WTC11 (cell line): ENCODE measurements around the gene BBS9. TPM values are rescaled to one million over a fixed set of nuclear protein-coding genes. Genes with fewer than 3 reads are reported as not detected.

ENCODE experiments used
- ATAC-seq: fragments of 200-7000 bp; cut with Tn5 transposase; 2 replicates; pipeline ENCODE4 v1.10.0; 2021; ENCODE audit warnings: mild to moderate bottlenecking, moderate library complexity
- CTCF ChIA-PET: fragments of 300-600 bp; sonication (Branson Sonifier 250); formaldehyde crosslinking; loops from one replicate; lab custom pipeline; 2021; ENCODE audit warnings: antibody characterized with exemption; lab: Charles Lee
- POLR2A ChIA-PET: fragments of 350-600 bp; sonication (Branson Sonifier 250); formaldehyde crosslinking; loops from one replicate; lab custom pipeline; 2021; ENCODE audit warnings: antibody characterized with exemption; lab: Charles Lee
- DNase-seq: peaks from one replicate; pipeline ENCODE4 v3.0.0; 2021; ENCODE audit warnings: low spot score
- H3K27ac Mint-ChIP-seq: 2 replicates; pipeline ENCODE4 v1.8.0; 2021; ENCODE audit warnings: mixed read lengths
- H3K27me3 Mint-ChIP-seq: 2 replicates; pipeline ENCODE4 v1.8.0; 2021; ENCODE audit warnings: low read depth, mild to moderate bottlenecking, moderate library complexity, mixed read lengths
- H3K36me3 Mint-ChIP-seq: 2 replicates; pipeline ENCODE4 v1.8.0; 2021; ENCODE audit warnings: mixed read lengths
- H3K4me1 Mint-ChIP-seq: 2 replicates; pipeline ENCODE4 v1.8.0; 2022; ENCODE audit warnings: mixed read lengths
- H3K4me3 Mint-ChIP-seq: 2 replicates; pipeline ENCODE4 v1.8.0; 2021; ENCODE audit warnings: mild to moderate bottlenecking, moderate library complexity, mixed read lengths
- H3K9me3 Mint-ChIP-seq: 2 replicates; pipeline ENCODE4 v1.8.0; 2021; ENCODE audit warnings: mixed read lengths
- CREB1 ChIP-seq: sonication (generic); formaldehyde crosslinking; IDR thresholded peaks from 2 replicates; pipeline ENCODE4 v1.8.0; 2023; ENCODE audit warnings: mild to moderate bottlenecking, missing genetic modification reagents
- ELF4 ChIP-seq: sonication (generic); formaldehyde crosslinking; IDR thresholded peaks from 2 replicates; pipeline ENCODE4 v1.8.1; 2022; ENCODE audit warnings: low read depth, mild to moderate bottlenecking, moderate library complexity, missing genetic modification reagents
- EMX1 ChIP-seq: fragments of 250-450 bp; sonication (Bioruptor Pico); IDR thresholded peaks from 2 replicates; pipeline ENCODE4 v1.8.0; 2021; ENCODE audit warnings: mild to moderate bottlenecking
- ESRRA ChIP-seq: sonication (generic); formaldehyde crosslinking; IDR thresholded peaks from 2 replicates; pipeline ENCODE4 v1.8.1; 2022; ENCODE audit warnings: mild to moderate bottlenecking, missing genetic modification reagents, borderline replicate concordance
- ETV6 ChIP-seq: sonication (generic); formaldehyde crosslinking; IDR thresholded peaks from 2 replicates; pipeline ENCODE4 v1.8.1; 2022; ENCODE audit warnings: mild to moderate bottlenecking, missing genetic modification reagents
- FOXK1 ChIP-seq: sonication (generic); formaldehyde crosslinking; IDR thresholded peaks from 2 replicates; pipeline ENCODE4 v1.8.0; 2022; ENCODE audit warnings: mild to moderate bottlenecking, moderate library complexity, missing genetic modification reagents
- FOXP1 ChIP-seq: sonication (generic); formaldehyde crosslinking; IDR thresholded peaks from 2 replicates; pipeline ENCODE4 v1.8.0; 2022; ENCODE audit warnings: missing genetic modification reagents, mild to moderate bottlenecking, moderate library complexity, borderline replicate concordance
- JAZF1 ChIP-seq: fragments of 250-450 bp; sonication (Bioruptor Pico); IDR thresholded peaks from 2 replicates; pipeline ENCODE4 v1.9.0; 2021; ENCODE audit warnings: moderate library complexity, mild to moderate bottlenecking, inconsistent platforms
- JUN ChIP-seq: sonication (generic); formaldehyde crosslinking; IDR thresholded peaks from 2 replicates; pipeline ENCODE4 v1.8.0; 2023; ENCODE audit warnings: mild to moderate bottlenecking, missing genetic modification reagents
- KAT7 ChIP-seq: sonication (generic); formaldehyde crosslinking; IDR thresholded peaks from 2 replicates; pipeline ENCODE4 v1.8.1; 2023; ENCODE audit warnings: missing genetic modification reagents, mild to moderate bottlenecking, borderline replicate concordance
- MYBL2 ChIP-seq: sonication (generic); formaldehyde crosslinking; IDR thresholded peaks from 2 replicates; pipeline ENCODE4 v1.8.1; 2023; ENCODE audit warnings: mild to moderate bottlenecking, moderate library complexity, missing genetic modification reagents
- PRRX2 ChIP-seq: fragments of 250-450 bp; sonication (Bioruptor Pico); IDR thresholded peaks from 2 replicates; pipeline ENCODE4 v1.8.0; 2021; ENCODE audit warnings: mild to moderate bottlenecking
- RELA ChIP-seq: sonication (generic); formaldehyde crosslinking; IDR thresholded peaks from 2 replicates; pipeline ENCODE4 v1.8.1; 2022; ENCODE audit warnings: missing genetic modification reagents, mild to moderate bottlenecking, borderline replicate concordance
- TEAD1 ChIP-seq: sonication (generic); formaldehyde crosslinking; IDR thresholded peaks from 2 replicates; pipeline ENCODE4 v1.8.0; 2022; ENCODE audit warnings: mild to moderate bottlenecking, missing genetic modification reagents
- TEAD4 ChIP-seq: sonication (generic); formaldehyde crosslinking; IDR thresholded peaks from 2 replicates; pipeline ENCODE4 v1.8.0; 2022; ENCODE audit warnings: mild to moderate bottlenecking, missing genetic modification reagents
- TP53 ChIP-seq: sonication (generic); formaldehyde crosslinking; IDR thresholded peaks from 2 replicates; pipeline ENCODE4 v1.8.1; 2023; ENCODE audit warnings: mild to moderate bottlenecking, missing genetic modification reagents
- ZBTB21 ChIP-seq: sonication (generic); formaldehyde crosslinking; IDR thresholded peaks from 2 replicates; pipeline ENCODE4 v1.8.1; 2023; ENCODE audit warnings: mild to moderate bottlenecking, missing genetic modification reagents, borderline replicate concordance
- ZNF121 ChIP-seq: sonication (generic); formaldehyde crosslinking; IDR thresholded peaks from 2 replicates; pipeline ENCODE4 v1.8.0; 2023; ENCODE audit warnings: missing genetic modification reagents
- ZNF219 ChIP-seq: sonication (generic); formaldehyde crosslinking; IDR thresholded peaks from 2 replicates; pipeline ENCODE4 v1.8.0; 2023; ENCODE audit warnings: missing genetic modification reagents, mild to moderate bottlenecking, borderline replicate concordance
- ZNF232 ChIP-seq: sonication (generic); formaldehyde crosslinking; IDR thresholded peaks from 2 replicates; pipeline ENCODE4 v1.8.0; 2022; ENCODE audit warnings: mild to moderate bottlenecking, missing genetic modification reagents
- ZNF263 ChIP-seq: sonication (generic); formaldehyde crosslinking; IDR thresholded peaks from 2 replicates; pipeline ENCODE4 v1.8.1; 2022; ENCODE audit warnings: low read depth, mild to moderate bottlenecking, moderate library complexity, missing genetic modification reagents
- ZNF423 ChIP-seq: fragments of 250-450 bp; sonication (Bioruptor Pico); IDR thresholded peaks from 2 replicates; pipeline ENCODE4 v2.1.2; 2022; ENCODE audit warnings: mild to moderate bottlenecking, moderate library complexity
- total RNA-seq: library from RNA; stranded (reverse); gene quantifications from 3 replicates; pipeline ENCODE4 v1.2.3, GENCODE V29; 2021
- TF ChIP-seq, protein P1 (sequence below): sonication (generic); formaldehyde crosslinking; IDR thresholded peaks from 2 replicates; pipeline ENCODE4 v1.8.1; 2022; ENCODE audit warnings: missing genetic modification reagents, borderline replicate concordance
- TF ChIP-seq, protein P2 (sequence below): sonication (generic); formaldehyde crosslinking; IDR thresholded peaks from 2 replicates; pipeline ENCODE4 v1.8.1; 2023; ENCODE audit warnings: mild to moderate bottlenecking, moderate library complexity, missing genetic modification reagents
- TF ChIP-seq, protein P3 (sequence below): sonication (generic); formaldehyde crosslinking; IDR thresholded peaks from 2 replicates; pipeline ENCODE4 v1.8.1; 2023; ENCODE audit warnings: mild to moderate bottlenecking, missing genetic modification reagents, moderate library complexity
- TF ChIP-seq, protein P4 (sequence below): sonication (generic); formaldehyde crosslinking; IDR thresholded peaks from 2 replicates; pipeline ENCODE4 v1.8.0; 2022; ENCODE audit warnings: mild to moderate bottlenecking, missing genetic modification reagents
- TF ChIP-seq, protein P5 (sequence below): sonication (generic); formaldehyde crosslinking; IDR thresholded peaks from 2 replicates; pipeline ENCODE4 v1.8.0; 2023; ENCODE audit warnings: mild to moderate bottlenecking, missing genetic modification reagents
- TF ChIP-seq, protein P6 (sequence below): fragments of 250-450 bp; sonication (Bioruptor Pico); IDR thresholded peaks from 2 replicates; pipeline ENCODE4 v2.1.2; 2022; ENCODE audit warnings: mild to moderate bottlenecking, moderate library complexity

The BBS9 gene
- total RNA-seq, 1 experiment from 2014 or later = 56.6 TPM

DNA sequence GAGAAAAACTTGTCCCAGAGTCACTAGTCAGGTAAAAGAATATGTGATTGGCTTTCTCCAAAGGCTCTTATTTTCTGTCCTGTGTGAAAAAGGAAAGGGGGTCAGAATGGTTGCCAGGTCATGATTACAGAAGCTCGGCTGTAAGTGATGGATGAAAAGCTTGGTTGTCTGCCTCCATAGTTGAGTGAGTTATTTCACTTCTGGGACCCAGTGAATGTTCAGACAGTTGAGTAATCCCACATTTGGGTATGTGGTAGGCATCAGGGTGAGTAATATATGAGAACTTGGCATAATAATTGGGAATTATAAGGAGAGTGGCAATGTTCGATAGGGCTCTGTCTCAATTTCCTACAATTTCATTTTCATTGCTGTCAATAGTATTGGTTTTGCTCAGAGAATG, 72.5 kb downstream of the BBS9 start (continued):
- TF ChIP-seq, protein P1, sequence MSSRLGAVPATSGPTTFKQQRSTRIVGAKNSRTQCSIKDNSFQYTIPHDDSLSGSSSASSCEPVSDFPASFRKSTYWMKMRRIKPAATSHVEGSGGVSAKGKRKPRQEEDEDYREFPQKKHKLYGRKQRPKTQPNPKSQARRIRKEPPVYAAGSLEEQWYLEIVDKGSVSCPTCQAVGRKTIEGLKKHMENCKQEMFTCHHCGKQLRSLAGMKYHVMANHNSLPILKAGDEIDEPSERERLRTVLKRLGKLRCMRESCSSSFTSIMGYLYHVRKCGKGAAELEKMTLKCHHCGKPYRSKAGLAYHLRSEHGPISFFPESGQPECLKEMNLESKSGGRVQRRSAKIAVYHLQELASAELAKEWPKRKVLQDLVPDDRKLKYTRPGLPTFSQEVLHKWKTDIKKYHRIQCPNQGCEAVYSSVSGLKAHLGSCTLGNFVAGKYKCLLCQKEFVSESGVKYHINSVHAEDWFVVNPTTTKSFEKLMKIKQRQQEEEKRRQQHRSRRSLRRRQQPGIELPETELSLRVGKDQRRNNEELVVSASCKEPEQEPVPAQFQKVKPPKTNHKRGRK (CRISPR knock-in tag) = no peak
- TF ChIP-seq CREB1 (CRISPR knock-in tag) = no peak

DNA sequence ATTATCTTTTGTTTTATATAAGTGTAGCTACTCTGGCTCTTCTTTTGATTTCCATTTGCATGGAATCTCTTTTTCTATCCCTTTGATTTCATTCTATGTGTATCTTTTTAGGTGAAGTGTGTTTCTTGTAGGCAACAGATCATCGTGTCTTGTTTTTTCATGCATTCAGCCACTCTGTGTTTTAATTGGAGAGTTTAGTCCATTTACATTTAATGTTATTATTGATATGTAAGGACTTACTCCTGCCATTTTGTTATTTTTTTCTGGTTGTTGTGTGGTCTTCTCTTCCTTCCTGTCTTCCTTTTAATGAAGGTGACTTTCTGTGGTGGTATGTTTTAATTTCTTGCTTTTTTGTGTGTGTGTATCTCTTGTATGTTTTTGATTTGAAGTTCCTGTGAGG, 81.6 kb downstream of the BBS9 start:
- no peak overlapping the region for H3K27ac Mint-ChIP-seq
- peaks cover 47% of the 10 kb centered on the region for H3K9me3 Mint-ChIP-seq
- H3K4me1 Mint-ChIP-seq = peaks cover 2% of the 10 kb centered on the region
- H3K4me3 Mint-ChIP-seq = no peak overlapping the region
- H3K27me3 Mint-ChIP-seq = no peaks in the 10 kb centered on the region
- CTCF ChIA-PET = no interaction called here
- no peak for DNase-seq
- POLR2A ChIA-PET = no interaction called here
- TF ChIP-seq KAT7 (CRISPR knock-in tag) (no peak), JUN (CRISPR knock-in tag) (no peak), FOXK1 (no peak), FOXP1 (no peak), PRRX2 (CRISPR knock-in tag) (no peak), ETV6 (CRISPR knock-in tag) (no peak), TP53 (CRISPR knock-in tag) (no peak), ESRRA (CRISPR knock-in tag) (no peak), EMX1 (no peak), MYBL2 (no peak), ZNF219 (CRISPR knock-in tag) (no peak), RELA (CRISPR knock-in tag) (no peak), ZNF232 (CRISPR knock-in tag) (no peak), ELF4 (CRISPR knock-in tag) (no peak), TEAD1 (no peak), JAZF1 (CRISPR knock-in tag) (no peak)
- TF ChIP-seq, protein P2, sequence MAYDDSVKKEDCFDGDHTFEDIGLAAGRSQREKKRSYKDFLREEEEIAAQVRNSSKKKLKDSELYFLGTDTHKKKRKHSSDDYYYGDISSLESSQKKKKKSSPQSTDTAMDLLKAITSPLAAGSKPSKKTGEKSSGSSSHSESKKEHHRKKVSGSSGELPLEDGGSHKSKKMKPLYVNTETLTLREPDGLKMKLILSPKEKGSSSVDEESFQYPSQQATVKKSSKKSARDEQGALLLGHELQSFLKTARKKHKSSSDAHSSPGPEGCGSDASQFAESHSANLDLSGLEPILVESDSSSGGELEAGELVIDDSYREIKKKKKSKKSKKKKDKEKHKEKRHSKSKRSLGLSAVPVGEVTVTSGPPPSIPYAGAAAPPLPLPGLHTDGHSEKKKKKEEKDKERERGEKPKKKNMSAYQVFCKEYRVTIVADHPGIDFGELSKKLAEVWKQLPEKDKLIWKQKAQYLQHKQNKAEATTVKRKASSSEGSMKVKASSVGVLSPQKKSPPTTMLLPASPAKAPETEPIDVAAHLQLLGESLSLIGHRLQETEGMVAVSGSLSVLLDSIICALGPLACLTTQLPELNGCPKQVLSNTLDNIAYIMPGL (CRISPR knock-in tag) = no peak
- TF ChIP-seq, protein P3, sequence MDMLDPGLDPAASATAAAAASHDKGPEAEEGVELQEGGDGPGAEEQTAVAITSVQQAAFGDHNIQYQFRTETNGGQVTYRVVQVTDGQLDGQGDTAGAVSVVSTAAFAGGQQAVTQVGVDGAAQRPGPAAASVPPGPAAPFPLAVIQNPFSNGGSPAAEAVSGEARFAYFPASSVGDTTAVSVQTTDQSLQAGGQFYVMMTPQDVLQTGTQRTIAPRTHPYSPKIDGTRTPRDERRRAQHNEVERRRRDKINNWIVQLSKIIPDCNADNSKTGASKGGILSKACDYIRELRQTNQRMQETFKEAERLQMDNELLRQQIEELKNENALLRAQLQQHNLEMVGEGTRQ (CRISPR knock-in tag) = no peak
- TF ChIP-seq, protein P4, sequence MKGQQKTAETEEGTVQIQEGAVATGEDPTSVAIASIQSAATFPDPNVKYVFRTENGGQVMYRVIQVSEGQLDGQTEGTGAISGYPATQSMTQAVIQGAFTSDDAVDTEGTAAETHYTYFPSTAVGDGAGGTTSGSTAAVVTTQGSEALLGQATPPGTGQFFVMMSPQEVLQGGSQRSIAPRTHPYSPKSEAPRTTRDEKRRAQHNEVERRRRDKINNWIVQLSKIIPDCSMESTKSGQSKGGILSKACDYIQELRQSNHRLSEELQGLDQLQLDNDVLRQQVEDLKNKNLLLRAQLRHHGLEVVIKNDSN (CRISPR knock-in tag) = no peak
- no peak for ATAC-seq
- H3K36me3 Mint-ChIP-seq = peaks cover 23% of the 10 kb centered on the region

DNA sequence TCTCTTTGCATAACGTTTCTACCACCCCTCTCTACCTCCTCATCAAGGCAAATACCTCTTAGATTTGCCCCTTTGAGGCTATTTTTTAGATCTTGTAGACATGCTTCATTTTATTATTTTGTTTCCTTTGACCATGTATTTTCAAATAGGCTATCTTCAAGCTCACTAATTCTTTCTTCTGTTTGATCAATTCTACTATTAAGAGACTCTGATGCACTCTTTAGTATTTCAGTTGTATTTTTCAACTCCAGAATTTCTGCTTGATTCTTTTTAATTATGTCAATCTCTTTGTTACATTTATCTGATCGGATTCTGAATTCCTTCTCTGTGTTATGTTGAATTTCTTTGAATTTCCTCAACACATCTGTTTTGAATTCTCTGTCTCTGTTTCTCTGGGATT, 82.8 kb downstream of the BBS9 start:
- peaks cover 10% of the 10 kb centered on the region for H3K4me1 Mint-ChIP-seq

More for the DNA sequence above, 82.8 kb downstream of the BBS9 start:
- TF ChIP-seq JUN (CRISPR knock-in tag) (no peak), ZNF263 (CRISPR knock-in tag) (no peak), RELA (CRISPR knock-in tag) (no peak), ZBTB21 (no peak), ZNF121 (CRISPR knock-in tag) (no peak), ZNF423 (CRISPR knock-in tag) (no peak), TEAD4 (CRISPR knock-in tag) (no peak)
- TF ChIP-seq, protein P5, sequence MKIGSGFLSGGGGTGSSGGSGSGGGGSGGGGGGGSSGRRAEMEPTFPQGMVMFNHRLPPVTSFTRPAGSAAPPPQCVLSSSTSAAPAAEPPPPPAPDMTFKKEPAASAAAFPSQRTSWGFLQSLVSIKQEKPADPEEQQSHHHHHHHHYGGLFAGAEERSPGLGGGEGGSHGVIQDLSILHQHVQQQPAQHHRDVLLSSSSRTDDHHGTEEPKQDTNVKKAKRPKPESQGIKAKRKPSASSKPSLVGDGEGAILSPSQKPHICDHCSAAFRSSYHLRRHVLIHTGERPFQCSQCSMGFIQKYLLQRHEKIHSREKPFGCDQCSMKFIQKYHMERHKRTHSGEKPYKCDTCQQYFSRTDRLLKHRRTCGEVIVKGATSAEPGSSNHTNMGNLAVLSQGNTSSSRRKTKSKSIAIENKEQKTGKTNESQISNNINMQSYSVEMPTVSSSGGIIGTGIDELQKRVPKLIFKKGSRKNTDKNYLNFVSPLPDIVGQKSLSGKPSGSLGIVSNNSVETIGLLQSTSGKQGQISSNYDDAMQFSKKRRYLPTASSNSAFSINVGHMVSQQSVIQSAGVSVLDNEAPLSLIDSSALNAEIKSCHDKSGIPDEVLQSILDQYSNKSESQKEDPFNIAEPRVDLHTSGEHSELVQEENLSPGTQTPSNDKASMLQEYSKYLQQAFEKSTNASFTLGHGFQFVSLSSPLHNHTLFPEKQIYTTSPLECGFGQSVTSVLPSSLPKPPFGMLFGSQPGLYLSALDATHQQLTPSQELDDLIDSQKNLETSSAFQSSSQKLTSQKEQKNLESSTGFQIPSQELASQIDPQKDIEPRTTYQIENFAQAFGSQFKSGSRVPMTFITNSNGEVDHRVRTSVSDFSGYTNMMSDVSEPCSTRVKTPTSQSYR (CRISPR knock-in tag) = no peak
- TF ChIP-seq, protein P6, sequence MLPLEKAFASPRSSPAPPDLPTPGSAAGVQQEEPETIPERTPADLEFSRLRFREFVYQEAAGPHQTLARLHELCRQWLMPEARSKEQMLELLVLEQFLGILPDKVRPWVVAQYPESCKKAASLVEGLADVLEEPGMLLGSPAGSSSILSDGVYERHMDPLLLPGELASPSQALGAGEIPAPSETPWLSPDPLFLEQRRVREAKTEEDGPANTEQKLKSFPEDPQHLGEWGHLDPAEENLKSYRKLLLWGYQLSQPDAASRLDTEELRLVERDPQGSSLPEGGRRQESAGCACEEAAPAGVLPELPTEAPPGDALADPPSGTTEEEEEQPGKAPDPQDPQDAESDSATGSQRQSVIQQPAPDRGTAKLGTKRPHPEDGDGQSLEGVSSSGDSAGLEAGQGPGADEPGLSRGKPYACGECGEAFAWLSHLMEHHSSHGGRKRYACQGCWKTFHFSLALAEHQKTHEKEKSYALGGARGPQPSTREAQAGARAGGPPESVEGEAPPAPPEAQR = no peak
- DNase-seq (no peak), ATAC-seq (no peak)
- CTCF ChIA-PET = no interaction called here
- Mint-ChIP-seq H3K27ac (no peak overlapping the region), H3K4me3 (no peak overlapping the region), H3K9me3 (peaks cover 47% of the 10 kb centered on the region), H3K27me3 (no peaks in the 10 kb centered on the region), H3K36me3 (peaks cover 23% of the 10 kb centered on the region)
- POLR2A ChIA-PET = no interaction called here
